GM18502 (cell line): ENCODE results near the gene NBAS.
"Not testable (repeated sequence)": the region's sequence is repeated elsewhere in the genome, so short reads cannot be mapped to it uniquely, and the experiment has no call there.

Experiments used
- ATAC-seq: cut with Tn5 transposase; IDR thresholded peaks from one replicate; pipeline ENCODE4 v1.9.1; 2021; ENCODE audit warnings: mild to moderate bottlenecking; ENCODE audit not compliant: unreplicated experiment, poor library complexity

Gene NBAS

GRCh38 chr2:15334644-15335326 lies 226.3 kb downstream of the NBAS start:
- ATAC-seq, result no peak

- ATAC-seq, result no peak
Observed at GRCh38 chr2:15331787-15332186, 229.3 kb downstream of the NBAS start.

- no peak for ATAC-seq
Observed at GRCh38 chr2:15325296-15325695, 235.8 kb downstream of the NBAS start.

GRCh38 chr2:15323227-15323626 lies 237.9 kb downstream of the NBAS start:
- no peak for ATAC-seq

GRCh38 chr2:15321481-15321880 lies 239.7 kb downstream of the NBAS start:
- not testable (repeated sequence) for ATAC-seq

GRCh38 chr2:15316370-15316814 lies 244.7 kb downstream of the NBAS start:
- no peak for ATAC-seq

GRCh38 chr2:15315411-15315810 lies 245.7 kb downstream of the NBAS start:
- no peak for ATAC-seq

GRCh38 chr2:15313657-15314056 lies 247.5 kb downstream of the NBAS start:
- ATAC-seq, result peak; percentile 72

GRCh38 chr2:15311926-15312325 lies 249.2 kb downstream of the NBAS start:
- no peak for ATAC-seq

GRCh38 chr2:15311201-15311907 lies 249.8 kb downstream of the NBAS start:
- peak; percentile 77 for ATAC-seq

GRCh38 chr2:15307526-15307925 lies 253.6 kb downstream of the NBAS start:
- ATAC-seq, result no peak

GRCh38 chr2:15306706-15307105 lies 254.4 kb downstream of the NBAS start:
- no peak for ATAC-seq

GRCh38 chr2:15303874-15304273 lies 257.3 kb downstream of the NBAS start:
- no peak for ATAC-seq

GRCh38 chr2:15302154-15302553 lies 259.0 kb downstream of the NBAS start:
- ATAC-seq, result no peak

- no peak for ATAC-seq
Observed at GRCh38 chr2:15300624-15301573, 260.2 kb downstream of the NBAS start.

GRCh38 chr2:15299904-15300520 lies 261.1 kb downstream of the NBAS start:
- no peak for ATAC-seq

- ATAC-seq, result no peak
Observed at GRCh38 chr2:15298770-15299169, 262.4 kb downstream of the NBAS start.

- no peak for ATAC-seq
Observed at GRCh38 chr2:15293262-15293937, 267.7 kb downstream of the NBAS start.

GRCh38 chr2:15287447-15288184 lies 273.5 kb downstream of the NBAS start:
- no peak for ATAC-seq
